ENCODE data around the gene PLS1. TPM values are rescaled to one million over a fixed set of nuclear protein-coding genes. Genes with fewer than 3 reads are reported as not detected.

The PLS1 gene
- total RNA-seq, 1 experiment from 2014 or later, result 36.1 TPM

- intact Hi-C loops (cut with micrococcal nuclease; ENCODE audit: unreplicated experiment), result no loop called here
- in situ Hi-C loops (cut with HindIII; ENCODE audit: low pct_unique_long_range_greater_than_20kb, low sequenced_read_pairs), result no loop called here
- ChIA-PET CTCF (no interaction called here), POLR2A (no interaction called here)
- Histone ChIP-seq H3K36me3 (ENCODE audit: control insufficient read depth, insufficient read depth, low read length) (no peaks in the 10 kb centered on the region), H3K4me3 (ENCODE audit: low read depth in 2 of 2, low read length in 2 of 2) (peak overlapping the region; percentile 93 to 98), H3K27ac (ENCODE audit: low read length) (peak overlapping the region; percentile 96), H3K4me1 (ENCODE audit: control insufficient read depth, insufficient read depth, low read length) (peaks cover 17% of the 10 kb centered on the region), H3K27me3 (ENCODE audit: control insufficient read depth, insufficient read depth, low read length) (no peaks in the 10 kb centered on the region), H3K9me3 (ENCODE audit: control insufficient read depth, insufficient read depth, low read depth, low read length) (no peaks in the 10 kb centered on the region)
- TSS peak; percentile 63 for BruUV-seq (replicated peaks)
- DNase-seq (ENCODE audit: low read depth, low spot score) (no peak), ATAC-seq (no peak)
- TF ChIP-seq, protein P1, sequence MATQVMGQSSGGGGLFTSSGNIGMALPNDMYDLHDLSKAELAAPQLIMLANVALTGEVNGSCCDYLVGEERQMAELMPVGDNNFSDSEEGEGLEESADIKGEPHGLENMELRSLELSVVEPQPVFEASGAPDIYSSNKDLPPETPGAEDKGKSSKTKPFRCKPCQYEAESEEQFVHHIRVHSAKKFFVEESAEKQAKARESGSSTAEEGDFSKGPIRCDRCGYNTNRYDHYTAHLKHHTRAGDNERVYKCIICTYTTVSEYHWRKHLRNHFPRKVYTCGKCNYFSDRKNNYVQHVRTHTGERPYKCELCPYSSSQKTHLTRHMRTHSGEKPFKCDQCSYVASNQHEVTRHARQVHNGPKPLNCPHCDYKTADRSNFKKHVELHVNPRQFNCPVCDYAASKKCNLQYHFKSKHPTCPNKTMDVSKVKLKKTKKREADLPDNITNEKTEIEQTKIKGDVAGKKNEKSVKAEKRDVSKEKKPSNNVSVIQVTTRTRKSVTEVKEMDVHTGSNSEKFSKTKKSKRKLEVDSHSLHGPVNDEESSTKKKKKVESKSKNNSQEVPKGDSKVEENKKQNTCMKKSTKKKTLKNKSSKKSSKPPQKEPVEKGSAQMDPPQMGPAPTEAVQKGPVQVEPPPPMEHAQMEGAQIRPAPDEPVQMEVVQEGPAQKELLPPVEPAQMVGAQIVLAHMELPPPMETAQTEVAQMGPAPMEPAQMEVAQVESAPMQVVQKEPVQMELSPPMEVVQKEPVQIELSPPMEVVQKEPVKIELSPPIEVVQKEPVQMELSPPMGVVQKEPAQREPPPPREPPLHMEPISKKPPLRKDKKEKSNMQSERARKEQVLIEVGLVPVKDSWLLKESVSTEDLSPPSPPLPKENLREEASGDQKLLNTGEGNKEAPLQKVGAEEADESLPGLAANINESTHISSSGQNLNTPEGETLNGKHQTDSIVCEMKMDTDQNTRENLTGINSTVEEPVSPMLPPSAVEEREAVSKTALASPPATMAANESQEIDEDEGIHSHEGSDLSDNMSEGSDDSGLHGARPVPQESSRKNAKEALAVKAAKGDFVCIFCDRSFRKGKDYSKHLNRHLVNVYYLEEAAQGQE (IDR thresholded peaks at IDR 0.05; ENCODE audit: insufficient read depth in 1 of 2, low read depth in 2 of 2, low read length in 1 of 2), result no peak
- no peak for TF ChIP-seq TCF7L2 (IDR thresholded peaks at IDR 0.05; ENCODE audit: low read depth, low read length)
- TF ChIP-seq POLR2AphosphoS5 (IDR thresholded peaks at IDR 0.05; ENCODE audit: low read depth, low read length), result no peak
- TF ChIP-seq, protein P2, sequence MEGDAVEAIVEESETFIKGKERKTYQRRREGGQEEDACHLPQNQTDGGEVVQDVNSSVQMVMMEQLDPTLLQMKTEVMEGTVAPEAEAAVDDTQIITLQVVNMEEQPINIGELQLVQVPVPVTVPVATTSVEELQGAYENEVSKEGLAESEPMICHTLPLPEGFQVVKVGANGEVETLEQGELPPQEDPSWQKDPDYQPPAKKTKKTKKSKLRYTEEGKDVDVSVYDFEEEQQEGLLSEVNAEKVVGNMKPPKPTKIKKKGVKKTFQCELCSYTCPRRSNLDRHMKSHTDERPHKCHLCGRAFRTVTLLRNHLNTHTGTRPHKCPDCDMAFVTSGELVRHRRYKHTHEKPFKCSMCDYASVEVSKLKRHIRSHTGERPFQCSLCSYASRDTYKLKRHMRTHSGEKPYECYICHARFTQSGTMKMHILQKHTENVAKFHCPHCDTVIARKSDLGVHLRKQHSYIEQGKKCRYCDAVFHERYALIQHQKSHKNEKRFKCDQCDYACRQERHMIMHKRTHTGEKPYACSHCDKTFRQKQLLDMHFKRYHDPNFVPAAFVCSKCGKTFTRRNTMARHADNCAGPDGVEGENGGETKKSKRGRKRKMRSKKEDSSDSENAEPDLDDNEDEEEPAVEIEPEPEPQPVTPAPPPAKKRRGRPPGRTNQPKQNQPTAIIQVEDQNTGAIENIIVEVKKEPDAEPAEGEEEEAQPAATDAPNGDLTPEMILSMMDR (IDR thresholded peaks at IDR 0.05), result no peak
- no peak for TF ChIP-seq SIN3A (IDR thresholded peaks at IDR 0.05; ENCODE audit: borderline replicate concordance, insufficient read depth, low read depth, low read length)
Measured at GRCh38 chr3:142725357-142725739, 129.2 kb downstream of the PLS1 start.

DNA sequence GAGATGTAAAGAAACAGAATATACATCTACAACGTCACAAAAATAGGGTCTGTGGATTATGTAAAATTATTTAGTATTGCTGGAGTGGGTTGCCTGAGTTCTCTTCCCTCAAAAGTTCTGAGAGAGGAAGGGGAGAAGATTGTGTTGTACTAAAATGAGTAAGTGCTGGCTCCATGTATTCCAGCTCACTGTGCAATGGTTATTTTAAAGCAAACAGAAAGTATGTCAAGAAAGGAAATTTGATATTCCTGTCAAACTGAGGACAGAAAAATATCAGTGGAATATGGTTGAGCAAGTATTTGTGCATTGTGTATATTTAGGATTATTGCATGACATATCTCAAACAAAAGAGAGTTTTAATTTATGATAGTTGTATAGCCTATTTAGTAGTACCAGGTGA lies 129.8 kb downstream of the PLS1 start:
- DNase-seq (ENCODE audit: low read depth, low spot score) (no peak), ATAC-seq (no peak)
- in situ Hi-C loops (cut with HindIII; ENCODE audit: low pct_unique_long_range_greater_than_20kb, low sequenced_read_pairs) (no loop called here), intact Hi-C loops (cut with micrococcal nuclease; ENCODE audit: unreplicated experiment) (no loop called here)
- no TSS peak for BruUV-seq (replicated peaks)
- peak overlapping the region in 1 of 2 experiments; percentile 93; a peak in 1 of 4 replicates for H3K4me3 ChIP-seq (ENCODE audit: low read depth in 2 of 2, low read length in 2 of 2)
- CTCF ChIA-PET, result no interaction called here
- POLR2A ChIA-PET, result interaction anchor here (0.6 kb wide), 1 partner anchor 41 kb away, joined by 7 read pairs; no protein-coding TSS in a partner anchor
- H3K4me1 ChIP-seq (ENCODE audit: control insufficient read depth, insufficient read depth, low read length), result peaks cover 17% of the 10 kb centered on the region
- no peak for TF ChIP-seq POLR2AphosphoS5 (IDR thresholded peaks at IDR 0.05; ENCODE audit: low read depth, low read length)
- TF ChIP-seq, protein P2 (IDR thresholded peaks at IDR 0.05), result no peak
- H3K9me3 ChIP-seq (ENCODE audit: control insufficient read depth, insufficient read depth, low read depth, low read length), result no peaks in the 10 kb centered on the region
- no peaks in the 10 kb centered on the region for H3K36me3 ChIP-seq (ENCODE audit: control insufficient read depth, insufficient read depth, low read length)
- peak overlapping the region; percentile 96; the same call in 1 of the 2 replicates for H3K27ac ChIP-seq (ENCODE audit: low read length)
- H3K27me3 ChIP-seq (ENCODE audit: control insufficient read depth, insufficient read depth, low read length), result no peaks in the 10 kb centered on the region
